B cell (primary cell): ENCODE results near the gene SLC9A9. TPM values are rescaled to one million over a fixed set of nuclear protein-coding genes. Genes with fewer than 3 reads are reported as not detected.

Experiments
- ATAC-seq: fragments of 200-7000 bp; cut with Tn5 transposase; one replicate; pipeline ENCODE4 v1.10.0; 2021; ENCODE audit warnings: low read depth, mild to moderate bottlenecking, moderate number of reproducible peaks, moderate library complexity
- CTCF ChIA-PET: fragments of 350-600 bp; sonication (Branson Sonifier 250); formaldehyde crosslinking; loops from one replicate; lab custom pipeline; 2021; ENCODE audit warnings: antibody characterized with exemption, inconsistent platforms; lab: Charles Lee
- POLR2A ChIA-PET: fragments of 350-600 bp; sonication (Branson Sonifier 250); formaldehyde crosslinking; loops from one replicate; lab custom pipeline; 2021; ENCODE audit warnings: antibody characterized with exemption; lab: Charles Lee
- DNase-seq: peaks from one replicate; pipeline ENCODE4 v3.0.0; 2013
- H2AFZ ChIP-seq: 2 replicates; pipeline ENCODE4 v1.6.1; 2012; ENCODE audit warnings: mild to moderate bottlenecking, low read depth, low read length; ENCODE audit not compliant: insufficient read depth, poor library complexity, severe bottlenecking
- H3K27ac ChIP-seq, 2 donors: 1 replicate in 1 of 2; 2 replicates in 1 of 2; pipeline ENCODE4 v1.5.1; 2012 to 2013; ENCODE audit warnings: low read length in 2 of 2, mild to moderate bottlenecking in 2 of 2, moderate library complexity in 1 of 2
- H3K27me3 ChIP-seq, 4 experiments: fragments of 200-600 bp in 1 of 4; sonication (generic) in 1 of 4; replicated peaks in 1 of 4; 1 replicate in 2 of 4; 2 replicates in 2 of 4; pipeline versions ENCODE4 v1.6.1 to v1.7.0; 2013 to 2016; ENCODE audit warnings: low read length in 3 of 4, mild to moderate bottlenecking in 2 of 4, mixed read lengths in 1 of 4, moderate library complexity in 1 of 4; ENCODE audit not compliant: insufficient read depth in 4 of 4, control insufficient read depth in 3 of 4; ENCODE audit errors: control extremely low read depth in 1 of 4
- H3K36me3 ChIP-seq, 2 experiments: replicated peaks in 1 of 2; 1 replicate in 1 of 2; 2 replicates in 1 of 2; pipeline versions ENCODE4 v1.6.1 to v1.7.1; 2013; ENCODE audit warnings: low read length in 1 of 2; ENCODE audit not compliant: insufficient read depth in 2 of 2, control insufficient read depth in 1 of 2; ENCODE audit errors: control extremely low read depth in 1 of 2, extremely low read depth in 1 of 2
- H3K4me1 ChIP-seq, 2 donors: fragments of 200-600 bp in 1 of 2; sonication (generic) in 1 of 2; 1 replicate in 1 of 2; 2 replicates in 1 of 2; pipeline versions ENCODE4 v1.5.1 to v1.6.1; 2013 to 2017; ENCODE audit warnings: low read length in 2 of 2; ENCODE audit not compliant: control insufficient read depth in 2 of 2, insufficient read depth in 2 of 2
- H3K4me2 ChIP-seq: replicated peaks from 2 replicates; pipeline ENCODE3; 2012; ENCODE audit warnings: mild to moderate bottlenecking, low read depth, low read length; ENCODE audit not compliant: poor library complexity, severe bottlenecking
- H3K4me3 ChIP-seq, 5 experiments: fragments of 200-600 bp in 1 of 5; sonication (generic) in 1 of 5; 1 replicate in 3 of 5; 2 replicates in 2 of 5; pipeline versions ENCODE4 v1.5.1 to v1.7.0; 2011 to 2016; ENCODE audit warnings: low read length in 4 of 5, mild to moderate bottlenecking in 4 of 5, low read depth in 2 of 5, control low read depth in 1 of 5, moderate library complexity in 1 of 5; ENCODE audit not compliant: insufficient read depth in 1 of 5; ENCODE audit errors: control extremely low read depth in 1 of 5, extremely low read depth in 1 of 5
- H3K79me2 ChIP-seq: fragments of 200-600 bp; sonication (generic); one replicate; pipeline ENCODE4 v1.6.0; 2016; ENCODE audit warnings: low read length; ENCODE audit not compliant: control insufficient read depth, insufficient read depth
- H3K9ac ChIP-seq: fragments of 200-600 bp; sonication (generic); 2 replicates; pipeline ENCODE4 v1.6.1; 2017; ENCODE audit warnings: mild to moderate bottlenecking, low read length, moderate library complexity
- H3K9me3 ChIP-seq, 3 donors: one replicate each; pipeline versions ENCODE4 v1.6.1 to v1.7.1; 2013; ENCODE audit warnings: low read length in 2 of 3; ENCODE audit not compliant: control insufficient read depth in 2 of 3, insufficient read depth in 1 of 3; ENCODE audit errors: control extremely low read depth in 1 of 3
- H4K20me1 ChIP-seq: 2 replicates; pipeline ENCODE4 v1.6.0; 2012; ENCODE audit warnings: mild to moderate bottlenecking, low read length; ENCODE audit not compliant: insufficient read depth, control insufficient read depth, poor library complexity, severe bottlenecking
- H3K27ac Mint-ChIP-seq: one replicate; pipeline ENCODE4 v1.8.0; 2021; ENCODE audit warnings: mixed read lengths
- H3K27me3 Mint-ChIP-seq: one replicate; pipeline ENCODE4 v1.8.0; 2021; ENCODE audit warnings: mixed read lengths
- H3K4me1 Mint-ChIP-seq: one replicate; pipeline ENCODE4 v1.8.0; 2021; ENCODE audit warnings: mixed read lengths
- H3K4me3 Mint-ChIP-seq: one replicate; pipeline ENCODE4 v1.8.0; 2021; ENCODE audit warnings: mixed read lengths
- H3K9me3 Mint-ChIP-seq: one replicate; pipeline ENCODE4 v1.8.0; 2022; ENCODE audit warnings: mixed read lengths; ENCODE audit not compliant: insufficient read depth
- CTCF ChIP-seq: fragments of 200-600 bp; IDR thresholded peaks from one replicate; pipeline ENCODE4 v1.8.0; 2022; ENCODE audit warnings: antibody characterized with exemption, mild to moderate bottlenecking
- EZH2 ChIP-seq: IDR thresholded peaks from 2 replicates; pipeline ENCODE4 v1.6.1; 2012; ENCODE audit warnings: borderline replicate concordance, low read depth, mild to moderate bottlenecking, moderate library complexity, low read length; ENCODE audit not compliant: insufficient read depth, poor library complexity, severe bottlenecking
- WGBS: methylation state at CpG from one replicate; pipeline ENCODE4 v1.1.5; 2013; ENCODE audit warnings: missing lambda C conversion rate; ENCODE audit not compliant: insufficient coverage; 5-methylcytosine and 5-hydroxymethylcytosine counted together
- intact Hi-C: fragments of 100-400 bp; cut with micrococcal nuclease; formaldehyde crosslinking; loops from one replicate; pipeline ENCODE4 v1.10.0; 2022
- polyA plus RNA-seq: library from polyadenylated mRNA; depleted of rRNA; stranded (reverse); fragments of >200 nt; gene quantifications from 2 replicates; pipeline ENCODE4 v1.2.3, GENCODE V29; 2012
- total RNA-seq, 2 donors: library from RNA; stranded (reverse); fragments of 120-200 nt in 1 of 2; gene quantifications; 1 replicate in 1 of 2; 2 replicates in 1 of 2; pipeline versions ENCODE4 v1.2.3 to v1.2.4, GENCODE V29; 2013 to 2022

Gene SLC9A9
- total and polyA plus RNA-seq, 2 donors (not counting 1 experiment from before 2014, with no cell fraction given), result 7.7 to 17.3 TPM

DNA sequence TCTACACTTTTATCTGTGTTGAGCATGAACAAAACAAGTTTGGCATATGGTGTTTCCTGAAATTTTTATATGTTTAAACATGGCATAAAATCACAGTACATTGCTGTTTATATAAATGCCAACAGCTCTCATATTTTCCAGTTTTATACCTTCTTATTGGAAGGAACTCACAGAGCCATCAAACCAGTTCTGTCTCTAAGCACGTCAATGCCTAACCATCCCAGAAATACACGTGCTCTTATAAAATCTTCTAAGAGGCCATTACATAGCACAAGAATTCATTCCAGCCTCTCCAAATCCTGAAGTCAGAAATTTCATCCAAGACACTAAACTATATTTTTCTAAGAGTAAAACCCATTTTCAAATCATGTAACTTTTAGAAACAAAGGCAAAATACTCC lies 20.8 kb downstream of the SLC9A9 start:
- H3K4me1 Mint-ChIP-seq, result peaks cover 44% of the 10 kb centered on the region

GRCh38 chr3:143826296-143826695 lies 22.0 kb downstream of the SLC9A9 start:
- POLR2A ChIA-PET, result interaction anchor here (1.5 kb wide), 1 partner anchor 145 kb away, joined by 4 read pairs; the partner anchor contains the start of gene DIPK2A
- Histone ChIP-seq H3K4me2 (peak overlapping the region; percentile 39), H3K79me2 (no peaks in the 10 kb centered on the region), H3K4me1 (peaks cover 25 to 32% of the 10 kb centered on the region in 2 donors), H3K4me3 (no peak overlapping the region), H3K27ac (peak overlapping the region in 1 of 2 donors; percentile 2), H3K27me3 (no peaks in the 10 kb centered on the region), H3K36me3 (no peaks in the 10 kb centered on the region), H3K9ac (no peak overlapping the region), H3K9me3 (peaks cover 0 to 4% (median 0%) of the 10 kb centered on the region in 3 donors), H4K20me1 (no peaks in the 10 kb centered on the region), H2AFZ (peak overlapping the region; percentile 14)
- TF ChIP-seq CTCF (no peak), EZH2 (no peak)
- peak overlapping the region; percentile 75 for H3K4me3 Mint-ChIP-seq
- DNase-seq, result peak; percentile 31
- 0% methylated on average over 1 of the region's 1 CpG for WGBS
- H3K27ac Mint-ChIP-seq, result peak overlapping the region; percentile 81
- H3K4me1 Mint-ChIP-seq, result peaks cover 45% of the 10 kb centered on the region
- CTCF ChIA-PET, result no interaction called here
- peak; percentile 24 for ATAC-seq
- H3K9me3 Mint-ChIP-seq, result peaks cover 3% of the 10 kb centered on the region
- intact Hi-C loops, result no loop called here
- no peaks in the 10 kb centered on the region for H3K27me3 Mint-ChIP-seq

More for the DNA sequence above, 20.8 kb downstream of the SLC9A9 start:
- Histone ChIP-seq H3K9ac (no peak overlapping the region), H3K4me1 (peaks cover 25 to 31% of the 10 kb centered on the region in 2 donors), H3K9me3 (peaks cover 0 to 4% (median 0%) of the 10 kb centered on the region in 3 donors), H3K27me3 (no peaks in the 10 kb centered on the region), H3K79me2 (no peaks in the 10 kb centered on the region), H2AFZ (no peak overlapping the region), H3K4me3 (no peak overlapping the region), H4K20me1 (no peaks in the 10 kb centered on the region), H3K27ac (no peak overlapping the region), H3K36me3 (no peaks in the 10 kb centered on the region), H3K4me2 (no peak overlapping the region)
- DNase-seq (no peak), ATAC-seq (no peak)
- H3K9me3 Mint-ChIP-seq, result peaks cover 3% of the 10 kb centered on the region
- no peak overlapping the region for H3K4me3 Mint-ChIP-seq
- H3K27ac Mint-ChIP-seq, result no peak overlapping the region
- TF ChIP-seq EZH2 (no peak), CTCF (no peak)
- WGBS, result 100% methylated on average over 2 of the region's 2 CpGs
- intact Hi-C loops, result no loop called here
- no peaks in the 10 kb centered on the region for H3K27me3 Mint-ChIP-seq
- POLR2A ChIA-PET, result interaction anchor here (1.5 kb wide), 1 partner anchor 144 kb away, joined by 4 read pairs; the partner anchor contains the start of gene DIPK2A
- CTCF ChIA-PET, result no interaction called here
